Measurements from ENCODE around the gene METTL26.

GRCh38 chr16:651844-652243 lies 15.7 kb upstream of the METTL26 start:
- TF ChIP-seq CTCF (IDR thresholded peaks at IDR 0.05) (no peak), POLR2A (IDR thresholded peaks at IDR 0.05; ENCODE audit: low read length) (no peak), HOXA7 (CRISPR knock-in tag; IDR thresholded peaks at IDR 0.05) (no peak), EHF (CRISPR knock-in tag; IDR thresholded peaks at IDR 0.05) (no peak), EP300 (IDR thresholded peaks at IDR 0.05) (no peak), FOXS1 (CRISPR knock-in tag; IDR thresholded peaks at IDR 0.05) (no peak)
- TF ChIP-seq, protein P1, sequence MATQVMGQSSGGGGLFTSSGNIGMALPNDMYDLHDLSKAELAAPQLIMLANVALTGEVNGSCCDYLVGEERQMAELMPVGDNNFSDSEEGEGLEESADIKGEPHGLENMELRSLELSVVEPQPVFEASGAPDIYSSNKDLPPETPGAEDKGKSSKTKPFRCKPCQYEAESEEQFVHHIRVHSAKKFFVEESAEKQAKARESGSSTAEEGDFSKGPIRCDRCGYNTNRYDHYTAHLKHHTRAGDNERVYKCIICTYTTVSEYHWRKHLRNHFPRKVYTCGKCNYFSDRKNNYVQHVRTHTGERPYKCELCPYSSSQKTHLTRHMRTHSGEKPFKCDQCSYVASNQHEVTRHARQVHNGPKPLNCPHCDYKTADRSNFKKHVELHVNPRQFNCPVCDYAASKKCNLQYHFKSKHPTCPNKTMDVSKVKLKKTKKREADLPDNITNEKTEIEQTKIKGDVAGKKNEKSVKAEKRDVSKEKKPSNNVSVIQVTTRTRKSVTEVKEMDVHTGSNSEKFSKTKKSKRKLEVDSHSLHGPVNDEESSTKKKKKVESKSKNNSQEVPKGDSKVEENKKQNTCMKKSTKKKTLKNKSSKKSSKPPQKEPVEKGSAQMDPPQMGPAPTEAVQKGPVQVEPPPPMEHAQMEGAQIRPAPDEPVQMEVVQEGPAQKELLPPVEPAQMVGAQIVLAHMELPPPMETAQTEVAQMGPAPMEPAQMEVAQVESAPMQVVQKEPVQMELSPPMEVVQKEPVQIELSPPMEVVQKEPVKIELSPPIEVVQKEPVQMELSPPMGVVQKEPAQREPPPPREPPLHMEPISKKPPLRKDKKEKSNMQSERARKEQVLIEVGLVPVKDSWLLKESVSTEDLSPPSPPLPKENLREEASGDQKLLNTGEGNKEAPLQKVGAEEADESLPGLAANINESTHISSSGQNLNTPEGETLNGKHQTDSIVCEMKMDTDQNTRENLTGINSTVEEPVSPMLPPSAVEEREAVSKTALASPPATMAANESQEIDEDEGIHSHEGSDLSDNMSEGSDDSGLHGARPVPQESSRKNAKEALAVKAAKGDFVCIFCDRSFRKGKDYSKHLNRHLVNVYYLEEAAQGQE (IDR thresholded peaks at IDR 0.05): no peak

Data from A549 (cell line).